GM19240 (cell line): Measurements from ENCODE around the gene XPNPEP2.
"Not testable (repeated sequence)": the region's sequence is repeated elsewhere in the genome, so short reads cannot be mapped to it uniquely, and the experiment has no call there.

ENCODE experiments used
- DNase-seq: peaks from one replicate; pipeline ENCODE4 v3.0.0; 2011; ENCODE audit warnings: low spot score; ENCODE audit not compliant: insufficient read length

XPNPEP2 gene

GRCh38 chrX:129719931-129720530, 18.7 kb upstream of the XPNPEP2 start:
- DNase-seq: no peak

- DNase-seq: no peak
Measured at GRCh38 chrX:129720741-129721140, 18.0 kb upstream of the XPNPEP2 start.

- DNase-seq: no peak
Measured at GRCh38 chrX:129721414-129721813, 17.4 kb upstream of the XPNPEP2 start.

- no peak for DNase-seq
Measured at GRCh38 chrX:129721870-129722269, 16.9 kb upstream of the XPNPEP2 start.

GRCh38 chrX:129723511-129723910, 15.3 kb upstream of the XPNPEP2 start:
- DNase-seq: no peak

- DNase-seq: no peak
Measured at GRCh38 chrX:129724754-129725153, 14.0 kb upstream of the XPNPEP2 start.

GRCh38 chrX:129726307-129727111, 12.3 kb upstream of the XPNPEP2 start:
- DNase-seq: no peak

- no peak for DNase-seq
Measured at GRCh38 chrX:129728061-129728460, 10.7 kb upstream of the XPNPEP2 start.

GRCh38 chrX:129731228-129731627, 7.6 kb upstream of the XPNPEP2 start:
- DNase-seq: no peak

GRCh38 chrX:129732857-129733256, 5.9 kb upstream of the XPNPEP2 start:
- DNase-seq: no peak

GRCh38 chrX:129733335-129733734, 5.4 kb upstream of the XPNPEP2 start:
- no peak for DNase-seq

GRCh38 chrX:129736491-129736890, 2.3 kb upstream of the XPNPEP2 start:
- DNase-seq: no peak

- no peak for DNase-seq
Measured at GRCh38 chrX:129737916-129738315, 863 bp upstream of the XPNPEP2 start.

GRCh38 chrX:129739578-129739977, 799 bp downstream of the XPNPEP2 start:
- no peak for DNase-seq

- no peak for DNase-seq
Measured at GRCh38 chrX:129741880-129742758, 3.3 kb downstream of the XPNPEP2 start.

- not testable (repeated sequence) for DNase-seq
Measured at GRCh38 chrX:129742759-129743152, 4.0 kb downstream of the XPNPEP2 start.

- DNase-seq: no peak
Measured at GRCh38 chrX:129743821-129744220, 5.0 kb downstream of the XPNPEP2 start.

- DNase-seq: no peak
Measured at GRCh38 chrX:129744861-129745321, 6.1 kb downstream of the XPNPEP2 start.

GRCh38 chrX:129746557-129747470, 8.0 kb downstream of the XPNPEP2 start:
- DNase-seq: no peak

GRCh38 chrX:129747533-129747932, 8.8 kb downstream of the XPNPEP2 start:
- no peak for DNase-seq

- no peak for DNase-seq
Measured at GRCh38 chrX:129748305-129748704, 9.5 kb downstream of the XPNPEP2 start.
